HG03045 (cell line): ENCODE data around the gene TBC1D22B.

Source experiments
- ATAC-seq: cut with Tn5 transposase; IDR thresholded peaks from one replicate; pipeline ENCODE4 v1.9.1; 2021; ENCODE audit warnings: mild to moderate bottlenecking, moderate library complexity; ENCODE audit not compliant: unreplicated experiment

Gene TBC1D22B

GRCh38 chr6:37239526-37239925, 18.0 kb upstream of the TBC1D22B start:
- no peak for ATAC-seq

DNA sequence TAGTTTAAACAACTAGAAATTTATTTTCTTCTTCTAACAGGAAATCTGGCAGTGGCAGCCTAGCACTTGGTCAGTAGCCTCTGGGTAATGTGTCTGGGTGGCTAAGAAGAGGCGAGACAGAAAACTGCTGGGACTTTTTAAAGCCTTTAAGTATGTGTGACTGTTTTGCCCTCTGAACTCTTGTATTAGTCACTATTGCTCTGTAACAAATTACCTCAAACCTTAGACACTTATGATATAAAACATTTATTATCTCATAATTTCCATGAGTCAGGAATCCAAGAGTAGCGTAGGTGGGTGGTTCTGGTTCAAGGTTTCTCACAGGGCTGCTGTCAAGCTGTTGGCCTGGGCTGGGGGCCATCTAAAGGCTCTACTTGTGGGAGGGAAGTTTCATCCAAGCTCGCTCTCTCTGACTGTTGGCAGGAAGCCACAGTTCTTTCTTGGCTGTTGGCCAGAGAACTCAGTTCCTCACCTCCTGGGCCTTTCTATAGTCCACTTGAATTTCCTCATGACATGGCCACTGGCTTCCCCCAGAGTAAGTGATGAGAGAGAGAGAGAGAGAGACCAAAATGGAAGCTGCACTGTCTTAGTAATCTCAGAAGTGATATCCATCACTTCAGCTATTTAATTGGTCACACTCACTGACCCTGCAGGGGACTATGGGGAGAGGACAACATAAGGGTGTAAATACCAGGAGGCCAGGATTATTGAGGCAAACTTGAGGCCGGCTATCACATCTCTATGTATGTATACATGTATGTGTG, 17.4 kb upstream of the TBC1D22B start:
- ATAC-seq, result peak; percentile 68

DNA sequence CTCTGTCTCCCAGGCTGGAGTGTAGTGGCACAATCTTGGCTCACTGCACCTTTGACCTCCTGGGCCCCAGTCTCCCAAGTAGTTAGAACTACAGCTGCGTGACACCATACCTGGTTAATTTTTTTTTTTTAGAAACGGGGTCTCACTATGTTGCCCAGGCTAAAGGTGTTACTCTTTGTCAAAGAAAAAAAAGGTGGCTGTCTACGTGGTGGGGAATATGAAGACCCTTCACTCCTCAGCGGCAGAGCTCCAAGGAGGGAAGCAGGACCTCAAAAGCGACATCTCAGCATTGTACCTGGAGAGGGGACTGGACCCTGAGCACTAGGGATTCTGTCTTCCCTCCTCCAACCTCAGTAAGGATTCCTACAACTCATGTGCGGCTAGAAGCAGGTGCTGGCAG, 16.4 kb upstream of the TBC1D22B start:
- ATAC-seq, result no peak

GRCh38 chr6:37241775-37242428, 15.7 kb upstream of the TBC1D22B start:
- no peak for ATAC-seq

GRCh38 chr6:37242429-37243052, 15.0 kb upstream of the TBC1D22B start:
- ATAC-seq, result no peak

DNA sequence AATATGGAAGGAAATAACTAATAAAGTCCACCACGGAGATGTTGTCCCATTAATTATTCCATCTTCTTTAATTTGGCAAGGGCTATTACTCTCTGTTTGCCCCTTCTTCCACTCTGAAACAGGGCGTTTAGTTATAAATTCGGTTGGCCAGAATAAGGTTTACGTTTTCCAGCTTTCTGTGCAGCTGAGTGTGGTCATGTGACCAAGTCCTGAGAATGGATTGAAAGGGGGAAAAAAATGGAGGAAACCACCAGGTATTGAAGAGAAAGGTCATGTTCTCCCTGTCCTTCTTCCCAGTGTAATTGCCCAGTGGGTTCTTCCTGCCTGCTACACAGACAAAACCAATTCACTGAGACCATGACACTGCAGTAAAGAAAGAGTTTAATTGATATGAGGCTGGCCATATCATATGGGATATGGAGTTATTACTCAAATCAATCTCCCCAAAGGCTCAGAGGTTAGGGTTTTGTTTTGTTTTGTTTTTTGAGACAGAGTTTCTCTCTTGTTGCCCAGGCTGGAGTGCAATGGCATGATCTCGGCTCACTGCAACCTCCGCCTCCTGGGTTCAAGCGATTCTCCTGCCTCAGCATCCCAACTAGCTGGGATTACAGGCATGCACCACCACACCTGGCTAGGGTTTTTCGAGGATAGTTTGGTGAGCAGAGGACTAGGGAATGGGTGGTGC, 14.3 kb upstream of the TBC1D22B start:
- ATAC-seq, result no peak

- no peak for ATAC-seq
Observed at GRCh38 chr6:37243816-37244370, 13.7 kb upstream of the TBC1D22B start.

DNA sequence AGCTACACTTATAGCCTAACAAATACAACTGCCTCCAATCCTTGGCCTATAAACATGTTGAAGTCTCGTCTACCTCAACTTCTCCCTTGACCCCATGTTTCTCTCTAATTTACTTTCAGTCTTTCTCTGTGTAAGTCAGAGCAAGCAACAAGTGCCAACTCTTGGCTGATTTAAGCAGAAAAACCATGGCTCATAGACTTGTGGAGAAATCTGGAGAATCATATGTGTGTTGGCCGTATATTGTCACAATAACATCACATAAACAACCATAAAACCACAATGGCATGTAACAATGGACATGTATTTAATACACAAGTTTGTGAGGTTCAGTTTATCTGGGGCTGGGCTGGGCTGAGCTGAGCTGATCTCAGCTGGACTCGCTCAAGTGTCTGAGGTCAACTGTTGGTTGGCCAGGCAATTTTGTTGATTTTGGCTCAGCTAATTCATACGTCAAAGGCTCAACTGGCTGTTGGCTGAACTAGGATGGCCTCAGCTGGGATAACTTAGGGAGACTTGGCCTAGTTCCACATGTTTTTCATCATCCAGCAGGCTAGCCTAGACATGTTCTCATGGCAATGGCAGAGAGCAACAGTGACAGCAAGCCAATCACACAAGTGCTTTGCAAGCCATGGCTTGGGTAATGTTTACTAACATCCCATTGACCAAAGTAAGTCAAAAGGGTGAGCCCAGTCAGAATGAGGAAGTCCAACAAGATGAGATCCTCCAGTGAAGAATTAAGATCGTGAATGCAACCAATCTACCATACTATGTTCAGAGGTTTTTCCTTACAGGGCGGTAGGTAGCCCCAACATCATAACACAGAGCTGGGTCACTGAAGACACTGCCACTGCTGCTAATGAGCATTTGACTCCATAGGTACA, 12.9 kb upstream of the TBC1D22B start:
- ATAC-seq, result no peak

DNA sequence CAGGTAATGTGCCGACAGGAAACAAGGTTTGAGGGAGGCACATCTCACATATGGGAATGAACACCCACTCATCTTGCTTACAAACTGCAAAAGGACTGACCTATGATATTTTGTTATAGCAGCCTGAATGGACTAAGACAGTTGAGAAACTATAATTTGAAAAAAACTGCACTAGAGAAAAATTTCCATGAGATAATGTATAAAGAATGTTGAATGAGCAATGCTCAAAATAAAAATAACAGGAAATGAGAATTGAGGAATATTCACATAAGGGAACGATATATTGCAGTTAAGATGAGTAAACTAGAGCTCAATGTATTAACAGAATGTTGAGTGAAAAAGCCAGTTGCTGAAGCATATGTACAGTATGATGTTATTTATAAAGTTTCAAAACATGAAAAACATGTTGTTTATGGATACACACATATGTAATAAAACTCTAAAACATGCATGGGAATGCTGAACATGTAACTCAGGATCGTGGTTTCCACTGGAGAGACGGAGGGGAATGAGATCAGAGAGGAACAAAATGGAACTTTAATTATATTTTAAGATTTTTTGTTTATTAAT, 6.3 kb upstream of the TBC1D22B start:
- no peak for ATAC-seq

DNA sequence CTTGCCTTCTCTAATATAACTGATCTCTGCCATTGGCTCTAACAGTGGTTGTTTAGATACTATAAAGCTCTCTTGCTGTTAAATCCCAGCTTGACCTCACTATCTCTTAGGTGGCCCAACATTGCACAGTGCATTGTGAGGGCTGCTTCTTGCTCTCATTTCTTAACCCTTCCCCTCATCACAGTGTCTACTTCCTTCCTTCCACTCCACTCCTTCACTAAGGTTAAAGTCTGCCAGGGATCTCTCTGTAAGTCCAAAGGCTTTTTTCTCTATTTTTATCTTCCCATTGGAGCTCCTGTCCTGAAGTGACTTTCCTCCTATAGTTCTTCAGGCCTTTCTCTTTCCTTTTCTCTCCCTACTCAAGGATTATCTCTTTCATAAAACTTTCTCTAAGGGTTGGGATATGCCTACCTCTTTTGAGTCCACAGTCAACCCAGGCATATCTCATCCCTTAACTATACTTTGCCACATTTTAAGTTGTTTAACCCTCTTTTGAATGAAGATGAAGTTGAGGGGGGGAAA, 4.0 kb upstream of the TBC1D22B start:
- ATAC-seq, result no peak

GRCh38 chr6:37254881-37255280, 2.7 kb upstream of the TBC1D22B start:
- no peak for ATAC-seq

DNA sequence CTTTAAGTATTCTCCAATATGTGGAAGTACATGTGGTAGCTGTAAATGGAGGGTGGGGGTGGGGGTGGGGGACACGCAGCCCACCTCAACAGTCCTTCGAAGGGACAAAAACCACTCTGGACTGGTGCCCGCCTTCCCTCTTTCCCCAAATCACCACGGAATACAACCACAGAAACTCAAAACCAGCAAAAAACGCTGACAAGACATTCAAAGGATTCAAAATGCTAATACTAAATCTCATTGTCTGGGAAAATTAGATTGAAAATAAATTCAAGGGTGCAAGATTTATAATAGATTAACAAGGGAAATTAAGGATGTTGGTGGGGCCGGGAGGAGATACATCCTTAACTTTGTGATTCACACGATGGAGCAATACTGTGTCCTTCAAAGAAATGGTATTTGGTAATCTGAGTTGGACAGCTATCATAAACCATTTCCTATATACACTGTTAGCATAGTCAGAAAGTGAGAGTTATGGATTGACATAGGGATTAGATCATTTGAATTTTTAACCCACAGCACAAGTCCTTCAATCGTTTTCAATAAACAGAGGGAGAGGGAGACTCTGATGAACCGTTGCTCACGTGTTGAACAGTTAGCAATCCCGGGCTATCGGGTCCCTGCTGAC, 766 bp upstream of the TBC1D22B start:
- no peak for ATAC-seq

GRCh38 chr6:37257320-37257633, 295 bp upstream of the TBC1D22B start:
- ATAC-seq, result no peak

DNA sequence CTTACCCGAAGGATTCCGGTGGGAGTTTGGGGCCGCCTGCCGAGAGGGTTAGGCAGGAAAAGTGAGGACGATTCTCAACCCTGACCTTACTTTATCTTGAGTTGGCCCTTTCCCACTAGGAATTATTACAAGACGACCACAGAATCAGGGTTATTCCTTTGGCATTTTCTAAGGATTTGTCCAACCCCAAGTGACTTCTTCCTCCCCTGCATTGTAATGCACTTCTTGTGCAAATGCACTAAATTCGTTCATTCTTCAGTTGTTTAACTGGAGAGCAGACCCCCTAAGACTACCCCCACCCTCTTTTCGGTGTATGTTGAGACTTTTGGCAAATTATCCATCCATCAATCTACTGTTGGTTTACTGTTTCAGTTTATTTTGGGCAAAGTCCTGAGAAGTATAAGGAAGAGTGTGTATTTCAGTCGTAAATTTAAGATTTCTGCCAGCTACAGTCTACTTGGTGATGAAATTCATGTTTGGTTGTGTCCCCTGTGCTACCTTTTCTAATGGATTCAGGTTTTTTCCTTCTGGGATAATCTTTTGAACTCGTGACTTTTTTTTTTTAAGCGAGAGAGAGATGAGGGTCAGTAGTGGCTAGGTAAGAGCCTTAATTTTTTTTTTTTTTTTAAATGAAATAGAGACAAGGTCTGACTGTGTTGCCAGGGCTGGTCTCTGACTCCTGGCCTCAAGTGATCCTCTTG, 983 bp downstream of the TBC1D22B start:
- no peak for ATAC-seq

DNA sequence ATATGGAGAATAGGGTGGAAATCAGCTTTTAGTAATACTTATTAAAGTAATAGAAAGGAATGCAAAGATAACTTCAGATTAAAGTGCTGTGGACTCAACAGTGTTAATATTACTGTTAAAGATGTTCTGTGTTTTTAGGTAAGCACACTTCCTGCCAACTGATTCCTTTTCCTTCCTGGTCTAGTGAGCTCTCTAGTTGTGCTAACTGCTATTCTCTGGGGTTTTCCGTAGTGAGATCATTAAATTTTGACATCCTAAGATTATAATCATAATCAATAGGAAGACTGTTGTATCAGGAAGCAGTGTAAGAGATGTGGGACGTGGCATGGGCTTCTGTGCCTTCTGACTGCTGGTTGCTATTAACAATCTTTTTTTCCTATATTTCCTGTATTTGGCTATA, 1.6 kb downstream of the TBC1D22B start:
- no peak for ATAC-seq

DNA sequence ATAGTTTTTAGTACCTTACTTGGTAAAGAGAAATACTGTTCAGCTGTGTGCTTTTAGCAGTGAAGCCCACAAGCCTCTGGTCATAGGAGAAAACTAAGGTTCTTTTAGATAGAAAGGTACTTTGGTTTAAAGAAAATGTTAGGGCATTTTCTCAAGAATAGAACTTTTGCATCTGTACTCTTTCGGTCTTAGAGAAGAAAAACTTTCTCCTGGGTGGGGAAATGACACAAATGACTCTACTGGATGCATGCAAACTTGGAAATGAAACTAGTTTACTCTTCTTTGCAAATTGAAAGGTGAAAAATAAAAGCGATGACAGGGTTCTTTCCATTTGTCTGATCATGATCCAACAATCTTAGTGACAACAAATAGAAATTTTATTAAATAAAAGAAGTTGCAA, 2.5 kb downstream of the TBC1D22B start:
- no peak for ATAC-seq

- no peak for ATAC-seq
Observed at GRCh38 chr6:37260444-37260843, 2.9 kb downstream of the TBC1D22B start.

- no peak for ATAC-seq
Observed at GRCh38 chr6:37261198-37261597, 3.6 kb downstream of the TBC1D22B start.
